HepG2 (cell line): ENCODE measurements around the gene RNF5. TPM values are rescaled to one million over a fixed set of nuclear protein-coding genes. Genes with fewer than 3 reads are reported as not detected.

Experiments used
- CBX2 ChIP-seq, 2 experiments: fragments of 200-600 bp in 1 of 2; sonication (generic); formaldehyde crosslinking in 1 of 2; IDR thresholded peaks; 2 replicates each; pipeline versions ENCODE4 v1.7.0 to v1.8.1; 2018 to 2022; ENCODE audit warnings: low read depth in 2 of 2, low read length in 1 of 2, mild to moderate bottlenecking in 1 of 2, missing genetic modification reagents in 1 of 2
- ESRRA ChIP-seq: sonication (generic); formaldehyde crosslinking; IDR thresholded peaks from 2 replicates; pipeline ENCODE4 v1.5.1; 2020; ENCODE audit warnings: mild to moderate bottlenecking, low read depth, missing genetic modification reagents
- ETS1 ChIP-seq: sonication (generic); formaldehyde crosslinking; IDR thresholded peaks from 2 replicates; pipeline ENCODE4 v1.4.0; 2020; ENCODE audit warnings: missing genetic modification reagents
- FOXM1 ChIP-seq: sonication (generic); formaldehyde crosslinking; IDR thresholded peaks from 2 replicates; pipeline ENCODE4 v1.5.0; 2020; ENCODE audit warnings: missing genetic modification reagents
- HOXA3 ChIP-seq: sonication (generic); formaldehyde crosslinking; IDR thresholded peaks from 2 replicates; pipeline ENCODE4 v1.5.0; 2020; ENCODE audit warnings: missing genetic modification reagents
- KAT2B ChIP-seq: fragments of 150-350 bp; IDR thresholded peaks from 2 replicates; pipeline ENCODE4 v1.6.1; 2014; ENCODE audit warnings: low read depth, low read length, borderline replicate concordance
- MLXIP ChIP-seq: sonication (generic); formaldehyde crosslinking; IDR thresholded peaks from 2 replicates; pipeline ENCODE4 v1.9.0; 2021; ENCODE audit warnings: missing genetic modification reagents, borderline replicate concordance
- NFATC3 ChIP-seq: sonication (generic); formaldehyde crosslinking; IDR thresholded peaks from 2 replicates; pipeline ENCODE4 v1.5.1; 2020; ENCODE audit warnings: mild to moderate bottlenecking, missing genetic modification reagents
- REPIN1 ChIP-seq: sonication (generic); formaldehyde crosslinking; IDR thresholded peaks from 2 replicates; pipeline ENCODE4 v1.8.0; 2022; ENCODE audit warnings: missing genetic modification reagents, low read depth, mild to moderate bottlenecking, borderline replicate concordance
- SPEN ChIP-seq: sonication (generic); formaldehyde crosslinking; IDR thresholded peaks from 2 replicates; pipeline ENCODE4 v1.5.1; 2020; ENCODE audit warnings: low read depth, mild to moderate bottlenecking, missing genetic modification reagents
- TAF1 ChIP-seq: sonication (generic); formaldehyde crosslinking; IDR thresholded peaks from 2 replicates; pipeline ENCODE4 v1.4.0; 2020; ENCODE audit warnings: missing genetic modification reagents
- YY1 ChIP-seq: IDR thresholded peaks from 2 replicates; pipeline ENCODE4 v1.6.1; 2011; ENCODE audit warnings: low read length, low read depth, moderate library complexity, mild to moderate bottlenecking; ENCODE audit not compliant: insufficient read depth, insufficient replicate concordance
- ZFP90 ChIP-seq: sonication (generic); formaldehyde crosslinking; IDR thresholded peaks from 2 replicates; pipeline ENCODE4 v1.8.0; 2022; ENCODE audit warnings: missing genetic modification reagents, mild to moderate bottlenecking, inconsistent platforms, borderline replicate concordance
- ZNF101 ChIP-seq: sonication (generic); formaldehyde crosslinking; IDR thresholded peaks from 2 replicates; pipeline ENCODE4 v1.4.0; 2020; ENCODE audit warnings: mild to moderate bottlenecking, low read depth, missing genetic modification reagents, borderline replicate concordance
- ZNF280B ChIP-seq: sonication (generic); formaldehyde crosslinking; IDR thresholded peaks from 2 replicates; pipeline ENCODE4 v1.5.0; 2020; ENCODE audit warnings: missing genetic modification reagents, mild to moderate bottlenecking, borderline replicate concordance
- ZNF550 ChIP-seq: sonication (generic); formaldehyde crosslinking; IDR thresholded peaks from 2 replicates; pipeline ENCODE4 v1.4.0; 2020; ENCODE audit warnings: mild to moderate bottlenecking, missing genetic modification reagents, borderline replicate concordance
- ZNF577 ChIP-seq: sonication (generic); formaldehyde crosslinking; IDR thresholded peaks from 2 replicates; pipeline ENCODE4 v1.4.0; 2020; ENCODE audit warnings: mild to moderate bottlenecking, low read depth, missing genetic modification reagents, borderline replicate concordance
- polyA plus RNA-seq, 8 experiments: library from polyadenylated mRNA; depleted of rRNA in 3 of 8; stranded (reverse) in 7 of 8; unstranded in 1 of 8; fragments of >200 nt; fragmentation: Illumina TruSeq in 4 of 8; extraction: Trizol in 4 of 8; gene quantifications; 2 replicates each; pipeline versions ENCODE4 v1.2.1 to v1.2.3, GENCODE V29; 2011 to 2016; ENCODE audit warnings: low read depth in 4 of 8, missing spikeins in 1 of 8, mixed read lengths in 1 of 8; ENCODE audit not compliant: insufficient read depth in 1 of 8
- total RNA-seq, 5 experiments: library from RNA; depleted of rRNA; stranded (reverse); fragments of >200 nt; fragmentation: Illumina TruSeq; extraction: Trizol; gene quantifications; 2 replicates each; pipeline ENCODE4 v1.2.3, GENCODE V29; 2016; ENCODE audit warnings: low read depth in 1 of 5
- TF ChIP-seq, protein P1 (sequence below): sonication (generic); formaldehyde crosslinking; conservative IDR thresholded peaks from 2 replicates; pipeline ENCODE4 v1.4.0; 2020; ENCODE audit warnings: missing genetic modification reagents
- TF ChIP-seq, protein P2 (sequence below): sonication (generic); formaldehyde crosslinking; IDR thresholded peaks from 2 replicates; pipeline ENCODE4 v1.8.0; 2022; ENCODE audit warnings: missing genetic modification reagents, mild to moderate bottlenecking, inconsistent platforms, borderline replicate concordance

The RNF5 gene
- total and polyA plus RNA-seq, 2 of the 13 experiments (the other 11 are each of a cell fraction or from before 2014, with no cell fraction given) = 98.0 to 131 TPM

DNA sequence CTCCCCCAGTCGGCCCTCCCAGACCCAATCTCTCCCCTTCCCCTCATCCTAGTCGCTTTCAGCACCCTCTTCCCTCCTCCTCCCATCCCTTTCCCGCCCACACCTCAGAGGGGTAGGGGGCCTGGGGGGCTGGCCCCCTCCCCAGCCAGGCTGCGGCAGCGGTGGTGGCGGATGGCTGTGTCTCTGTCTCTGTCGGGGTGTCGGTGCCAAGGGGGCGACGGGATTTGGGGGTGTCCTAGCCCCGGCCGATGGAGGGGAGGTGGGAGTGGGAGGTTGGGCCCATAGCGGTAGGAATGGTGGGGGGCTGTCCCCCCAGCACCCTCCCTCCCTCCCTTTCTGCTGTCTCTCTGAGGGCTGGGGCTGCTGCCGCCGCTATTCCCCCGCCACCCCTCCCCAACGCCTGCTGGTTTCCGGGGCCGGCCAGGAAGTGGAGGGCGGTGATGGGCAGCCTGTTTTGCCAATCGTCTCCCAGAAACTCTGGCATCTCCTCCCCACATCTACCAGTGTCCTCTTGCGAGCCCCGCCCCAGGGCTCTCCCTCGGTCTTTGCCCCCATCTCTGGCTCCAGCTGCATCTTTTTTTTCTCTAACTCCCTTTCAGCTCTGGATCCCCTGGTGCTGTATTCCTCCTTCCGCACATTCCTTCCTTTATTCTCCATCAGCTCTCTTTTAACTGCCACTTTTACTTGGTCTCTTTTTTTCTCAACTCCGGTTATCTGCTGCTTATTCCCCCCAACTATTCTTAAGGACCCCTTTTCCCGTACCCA lies 2.3 kb upstream of the RNF5 start, which contains the start of gene AGPAT1 (continued):
- no peak for TF ChIP-seq ESRRA (CRISPR knock-in tag)
- TF ChIP-seq NFATC3 (CRISPR knock-in tag) = 0 out of 2 replicates have a peak, but pooled peaks have one; percentile 35
- peak; percentile 63; the same call in 1 of the 2 replicates for TF ChIP-seq HOXA3
- TF ChIP-seq REPIN1 (CRISPR knock-in tag) = no peak
- TF ChIP-seq ZNF280B (CRISPR knock-in tag) = peak; percentile 90; the same call in 1 of the 2 replicates
- no peak for TF ChIP-seq MLXIP (CRISPR knock-in tag)
- 0 out of 2 replicates have a peak, but pooled peaks have one; percentile 48 for TF ChIP-seq ETS1 (CRISPR knock-in tag)
- TF ChIP-seq, protein P1, sequence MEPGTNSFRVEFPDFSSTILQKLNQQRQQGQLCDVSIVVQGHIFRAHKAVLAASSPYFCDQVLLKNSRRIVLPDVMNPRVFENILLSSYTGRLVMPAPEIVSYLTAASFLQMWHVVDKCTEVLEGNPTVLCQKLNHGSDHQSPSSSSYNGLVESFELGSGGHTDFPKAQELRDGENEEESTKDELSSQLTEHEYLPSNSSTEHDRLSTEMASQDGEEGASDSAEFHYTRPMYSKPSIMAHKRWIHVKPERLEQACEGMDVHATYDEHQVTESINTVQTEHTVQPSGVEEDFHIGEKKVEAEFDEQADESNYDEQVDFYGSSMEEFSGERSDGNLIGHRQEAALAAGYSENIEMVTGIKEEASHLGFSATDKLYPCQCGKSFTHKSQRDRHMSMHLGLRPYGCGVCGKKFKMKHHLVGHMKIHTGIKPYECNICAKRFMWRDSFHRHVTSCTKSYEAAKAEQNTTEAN = no peak
- TF ChIP-seq YY1 = peak; percentile 32
- TF ChIP-seq TAF1 (CRISPR knock-in tag) = peak; percentile 66; the same call in 1 of the 2 replicates
- TF ChIP-seq ZNF550 (CRISPR knock-in tag) = no peak
- no peak for TF ChIP-seq FOXM1 (CRISPR knock-in tag)
- no peak for TF ChIP-seq ZNF577 (CRISPR knock-in tag)
- peak; percentile 50; the same call in 1 of the 2 replicates for TF ChIP-seq SPEN (CRISPR knock-in tag)
- peak; percentile 53; the same call in 1 of the 2 replicates for TF ChIP-seq ZNF101
- TF ChIP-seq, protein P2, sequence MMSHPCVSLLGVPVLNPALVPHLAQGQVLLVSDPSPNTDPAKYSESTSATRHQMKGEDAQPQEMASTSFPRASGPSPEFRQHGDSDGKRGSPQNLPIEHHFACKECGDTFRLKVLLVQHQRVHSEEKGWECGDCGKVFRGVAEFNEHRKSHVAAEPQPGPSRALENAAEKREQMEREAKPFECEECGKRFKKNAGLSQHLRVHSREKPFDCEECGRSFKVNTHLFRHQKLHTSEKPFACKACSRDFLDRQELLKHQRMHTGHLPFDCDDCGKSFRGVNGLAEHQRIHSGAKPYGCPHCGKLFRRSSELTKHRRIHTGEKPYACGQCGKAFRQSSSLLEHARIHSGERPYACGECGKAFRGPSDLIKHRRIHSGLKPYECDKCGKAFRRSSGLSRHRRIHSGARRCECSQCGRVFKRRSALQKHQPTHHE (CRISPR knock-in tag) = no peak
- peak; percentile 55; the same call in 1 of the 2 replicates for TF ChIP-seq ZFP90
- no peak for TF ChIP-seq CBX2 (IDR thresholded peaks at IDR 0.05; ENCODE audit: low read depth, low read length)
- TF ChIP-seq CBX2 (CRISPR knock-in tag; IDR thresholded peaks at IDR 0.05; ENCODE audit: low read depth) = no peak
- TF ChIP-seq KAT2B = no peak
